Mesendoderm (in vitro differentiated cells): ENCODE measurements around the gene PIK3CB.
"Not testable (repeated sequence)": the region's sequence is repeated elsewhere in the genome, so short reads cannot be mapped to it uniquely, and the experiment has no call there.

Experiments
- DNase-seq: peaks from one replicate; pipeline ENCODE4 v3.0.0; 2013
- H2AK5ac ChIP-seq: 2 replicates; pipeline ENCODE4 v1.6.1; 2013; ENCODE audit warnings: low read length, inconsistent platforms
- H2BK120ac ChIP-seq: 2 replicates; pipeline ENCODE4 v1.6.1; 2013; ENCODE audit warnings: low read depth, mild to moderate bottlenecking, low read length, moderate library complexity, mixed read lengths
- H2BK15ac ChIP-seq: replicated peaks from 2 replicates; pipeline ENCODE4 v1.6.1; 2013; ENCODE audit warnings: low read depth, mild to moderate bottlenecking, moderate library complexity
- H2BK5ac ChIP-seq: 2 replicates; pipeline ENCODE4 v1.6.1; 2013; ENCODE audit warnings: low read length, inconsistent platforms
- H3K18ac ChIP-seq: 2 replicates; pipeline ENCODE4 v1.6.1; 2013; ENCODE audit warnings: mild to moderate bottlenecking, low read length, mixed read lengths
- H3K23ac ChIP-seq: one replicate; pipeline ENCODE4 v1.6.1; 2013; ENCODE audit warnings: low read length
- H3K27ac ChIP-seq: 2 replicates; pipeline ENCODE4 v1.5.1; 2013; ENCODE audit warnings: low read depth, mild to moderate bottlenecking, inconsistent platforms, low read length, moderate library complexity
- H3K27me3 ChIP-seq: 2 replicates; pipeline ENCODE4 v1.6.1; 2013; ENCODE audit warnings: low read length, control low read depth, mild to moderate bottlenecking, inconsistent platforms; ENCODE audit not compliant: insufficient read depth, poor library complexity
- H3K36me3 ChIP-seq: 2 replicates; pipeline ENCODE4 v1.6.1; 2013; ENCODE audit warnings: low read length, inconsistent platforms; ENCODE audit not compliant: control insufficient read depth, insufficient read depth
- H3K4ac ChIP-seq: one replicate; pipeline ENCODE4 v1.6.1; 2013; ENCODE audit warnings: low read depth, mild to moderate bottlenecking, low read length, moderate library complexity
- H3K4me1 ChIP-seq: 2 replicates; pipeline ENCODE4 v1.6.1; 2013; ENCODE audit warnings: low read depth, low read length, inconsistent platforms; ENCODE audit not compliant: control insufficient read depth
- H3K4me2 ChIP-seq: 2 replicates; pipeline ENCODE4 v1.6.1; 2013; ENCODE audit warnings: low read length
- H3K4me3 ChIP-seq: 2 replicates; pipeline ENCODE4 v1.5.1; 2013; ENCODE audit warnings: mild to moderate bottlenecking, low read length
- H3K56ac ChIP-seq: one replicate; pipeline ENCODE4 v1.6.1; 2013; ENCODE audit warnings: low read length
- H3K79me1 ChIP-seq: 2 replicates; pipeline ENCODE4 v1.6.1; 2013; ENCODE audit warnings: low read length, inconsistent platforms
- H3K79me2 ChIP-seq: 2 replicates; pipeline ENCODE4 v1.6.1; 2013; ENCODE audit warnings: mild to moderate bottlenecking, low read length; ENCODE audit not compliant: control insufficient read depth, insufficient read depth
- H3K9ac ChIP-seq: 2 replicates; pipeline ENCODE4 v1.6.1; 2013; ENCODE audit warnings: low read length, inconsistent platforms
- H4K5ac ChIP-seq: one replicate; pipeline ENCODE4 v1.6.1; 2013; ENCODE audit warnings: low read length
- H4K8ac ChIP-seq: one replicate; pipeline ENCODE4 v1.6.1; 2013; ENCODE audit warnings: low read depth, mild to moderate bottlenecking, control low read depth, low read length, moderate library complexity
- WGBS: extraction: QIAGEN DNeasy Blood & Tissue Kit; methylation state at CpG from one replicate; pipeline ENCODE4 v1.1.7; 2013; ENCODE audit warnings: low lambda C conversion rate, missing lambda C conversion rate; ENCODE audit not compliant: insufficient coverage; ENCODE audit errors: extremely low coverage; 5-methylcytosine and 5-hydroxymethylcytosine counted together

Gene PIK3CB

DNA sequence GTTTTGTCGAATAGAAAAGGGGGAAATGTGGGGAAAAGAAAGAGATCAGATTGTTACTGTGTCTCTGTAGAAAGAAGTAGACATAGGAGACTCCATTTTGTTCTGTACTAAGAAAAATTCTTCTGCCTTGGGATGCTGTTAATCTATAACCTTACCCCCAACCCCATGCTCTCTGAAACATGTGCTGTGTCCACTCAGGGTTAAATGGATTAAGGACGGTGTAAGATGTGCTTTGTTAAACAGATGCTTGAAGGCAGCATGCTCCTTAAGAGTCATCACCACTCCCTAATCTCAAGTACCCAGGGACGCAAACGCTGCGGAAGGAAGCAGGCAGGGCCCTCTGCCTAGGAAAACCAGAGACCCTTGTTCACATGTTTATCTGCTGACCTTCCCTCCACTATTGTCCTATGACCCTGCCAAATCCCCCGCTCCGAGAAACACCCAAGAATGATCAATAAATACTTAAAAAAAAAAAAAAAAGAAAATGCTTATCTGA lies 49.3 kb downstream of the PIK3CB start:
- not testable (repeated sequence) for H3K4me2 ChIP-seq, H3K4me3 ChIP-seq, H2BK15ac ChIP-seq, H3K4me1 ChIP-seq, H3K27ac ChIP-seq, H2AK5ac ChIP-seq, H3K56ac ChIP-seq, H3K79me2 ChIP-seq, H3K4ac ChIP-seq, H4K8ac ChIP-seq, H4K5ac ChIP-seq, H3K36me3 ChIP-seq, H3K79me1 ChIP-seq, H3K23ac ChIP-seq, H2BK5ac ChIP-seq, H2BK120ac ChIP-seq, DNase-seq, H3K27me3 ChIP-seq, H3K18ac ChIP-seq, H3K9ac ChIP-seq
- no CpG with 5 or more reads among the region's 7 CpGs for WGBS

DNA sequence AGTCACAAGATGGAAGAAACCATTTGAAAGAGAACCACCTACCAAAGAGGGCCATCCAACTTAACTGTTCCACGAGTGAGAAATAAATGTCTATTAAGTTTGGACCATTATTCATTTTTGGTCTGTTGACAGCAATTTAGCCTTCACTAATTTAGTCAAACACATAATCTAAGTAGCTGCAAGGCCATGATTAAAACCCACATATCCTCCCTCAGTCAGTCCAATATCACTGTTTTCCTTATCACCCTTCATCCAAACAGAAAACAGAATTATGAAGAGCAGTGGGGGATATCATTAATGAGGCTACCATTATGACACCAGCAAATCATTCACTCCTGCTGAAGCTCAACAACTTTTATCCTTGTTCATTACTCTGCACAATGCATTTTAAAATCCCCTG lies 52.0 kb downstream of the PIK3CB start:
- Histone ChIP-seq H3K23ac (no peak overlapping the region), H3K36me3 (no peaks in the 10 kb centered on the region)

DNA sequence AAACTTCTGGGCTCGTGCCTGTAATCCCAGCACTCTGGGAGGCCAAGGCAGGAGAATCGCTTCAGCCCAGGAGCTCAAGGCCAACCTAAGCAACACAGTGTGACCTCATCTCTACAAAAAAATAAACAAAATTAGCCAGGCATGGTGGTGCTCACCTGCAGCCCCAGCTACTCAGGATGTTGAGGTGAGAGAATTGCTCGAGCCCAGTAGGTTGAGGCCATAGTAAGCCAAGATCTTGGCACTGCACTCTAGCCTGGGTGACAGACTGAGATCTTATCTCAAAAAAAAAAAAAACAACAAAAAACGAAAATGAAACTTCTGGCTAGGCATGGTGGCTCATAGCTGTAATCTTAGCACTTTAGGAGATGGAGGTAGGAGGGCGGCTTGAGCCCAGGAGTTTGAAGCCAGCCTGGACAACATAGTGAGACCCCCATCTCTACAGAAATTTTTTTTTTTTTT lies 53.7 kb downstream of the PIK3CB start:
- no peaks in the 10 kb centered on the region for H3K4me1 ChIP-seq
- H3K36me3 ChIP-seq: no peaks in the 10 kb centered on the region
- DNase-seq: no peak
- no peak overlapping the region for H2BK15ac ChIP-seq
- no peak overlapping the region for H3K23ac ChIP-seq
- no peak overlapping the region for H2AK5ac ChIP-seq
- peaks cover 14% of the 10 kb centered on the region for H3K79me2 ChIP-seq
- no peak overlapping the region for H2BK5ac ChIP-seq
- no peak overlapping the region for H2BK120ac ChIP-seq
- H3K79me1 ChIP-seq: peaks cover 15% of the 10 kb centered on the region
- no peak overlapping the region for H3K9ac ChIP-seq
- no peak overlapping the region for H3K56ac ChIP-seq
- WGBS: no CpG with 5 or more reads among the region's 5 CpGs
- H3K4me3 ChIP-seq: no peak overlapping the region
- H3K18ac ChIP-seq: no peak overlapping the region
- no peak overlapping the region for H3K4me2 ChIP-seq
- no peak overlapping the region for H4K8ac ChIP-seq
- no peaks in the 10 kb centered on the region for H3K27me3 ChIP-seq
- no peak overlapping the region for H3K4ac ChIP-seq
- H4K5ac ChIP-seq: no peak overlapping the region
- H3K27ac ChIP-seq: no peak overlapping the region

More for the DNA sequence above, 52.0 kb downstream of the PIK3CB start:
- Histone ChIP-seq H2BK120ac (no peak overlapping the region), H3K4me2 (no peak overlapping the region), H2AK5ac (no peak overlapping the region), H3K79me2 (peaks cover 12% of the 10 kb centered on the region), H4K5ac (no peak overlapping the region), H2BK15ac (no peak overlapping the region), H3K56ac (no peak overlapping the region), H3K79me1 (peaks cover 12% of the 10 kb centered on the region), H3K4me1 (no peaks in the 10 kb centered on the region), H4K8ac (no peak overlapping the region), H3K9ac (no peak overlapping the region), H3K27ac (no peak overlapping the region), H3K18ac (no peak overlapping the region), H3K4ac (no peak overlapping the region), H3K4me3 (no peak overlapping the region), H3K27me3 (no peaks in the 10 kb centered on the region), H2BK5ac (no peak overlapping the region)
- no CpG with 5 or more reads among the region's 1 CpG for WGBS
- no peak for DNase-seq

DNA sequence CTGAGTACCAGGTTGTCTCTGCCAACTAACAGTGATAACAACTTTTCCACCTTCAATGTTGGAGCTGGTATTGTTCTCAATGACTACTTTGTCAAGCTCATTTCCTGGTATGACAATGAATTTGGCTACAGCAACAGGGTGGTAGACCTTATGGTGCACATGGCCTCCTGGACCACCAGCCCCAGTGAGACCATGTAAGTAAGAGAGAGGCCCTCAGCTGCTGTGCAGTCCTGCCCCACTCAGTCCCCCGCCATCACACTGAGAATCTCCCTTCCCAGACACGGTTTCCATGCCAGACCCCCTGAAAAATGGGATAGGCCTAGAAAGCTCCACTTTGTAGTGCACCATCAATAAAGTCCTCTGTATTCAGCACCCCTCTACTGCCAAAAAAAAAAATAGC lies 56.1 kb downstream of the PIK3CB start:
- Histone ChIP-seq H2BK15ac (no peak overlapping the region), H2BK120ac (no peak overlapping the region), H3K23ac (no peak overlapping the region), H3K79me1 (peaks cover 19% of the 10 kb centered on the region), H3K18ac (no peak overlapping the region), H3K79me2 (peaks cover 19% of the 10 kb centered on the region), H3K4me3 (no peak overlapping the region), H3K4me1 (no peaks in the 10 kb centered on the region), H3K27ac (no peak overlapping the region), H3K4me2 (no peak overlapping the region), H3K56ac (no peak overlapping the region), H2AK5ac (no peak overlapping the region), H3K4ac (no peak overlapping the region), H3K27me3 (no peaks in the 10 kb centered on the region), H2BK5ac (no peak overlapping the region), H4K8ac (no peak overlapping the region), H3K9ac (no peak overlapping the region), H4K5ac (no peak overlapping the region), H3K36me3 (no peaks in the 10 kb centered on the region)
- no CpG with 5 or more reads among the region's 2 CpGs for WGBS
- no peak for DNase-seq

DNA sequence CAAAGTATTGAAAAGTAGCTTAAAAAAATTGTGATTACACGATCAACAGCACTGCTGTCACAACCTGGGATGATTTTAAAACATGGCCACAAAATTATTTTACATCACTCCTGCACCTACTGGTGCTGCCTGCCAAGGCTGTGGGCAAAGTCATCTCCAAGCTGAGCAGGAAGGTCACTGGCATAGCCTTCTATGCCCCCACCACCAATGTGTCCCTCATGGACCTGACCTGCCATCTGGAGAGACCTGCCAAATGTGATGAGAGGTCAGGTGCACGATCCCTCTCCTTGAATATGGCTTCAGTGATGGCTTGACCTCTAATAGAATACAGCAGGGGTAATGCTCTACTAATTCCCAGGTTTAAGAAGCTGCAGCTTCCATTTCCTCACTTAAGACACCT lies 57.8 kb downstream of the PIK3CB start:
- H2BK120ac ChIP-seq: no peak overlapping the region
- no peaks in the 10 kb centered on the region for H3K36me3 ChIP-seq
- no peak overlapping the region for H3K23ac ChIP-seq
- peaks cover 16% of the 10 kb centered on the region for H3K79me1 ChIP-seq
- H3K9ac ChIP-seq: no peak overlapping the region
- no peak overlapping the region for H3K18ac ChIP-seq
- H3K27ac ChIP-seq: no peak overlapping the region
- no peak overlapping the region for H3K4me3 ChIP-seq
- H3K4me1 ChIP-seq: no peaks in the 10 kb centered on the region
- H3K56ac ChIP-seq: no peak overlapping the region
- no peak overlapping the region for H4K5ac ChIP-seq
- WGBS: no CpG with 5 or more reads among the region's 2 CpGs
- peaks cover 17% of the 10 kb centered on the region for H3K79me2 ChIP-seq
- H2BK15ac ChIP-seq: no peak overlapping the region
- DNase-seq: no peak
- no peak overlapping the region for H2BK5ac ChIP-seq
- H3K4me2 ChIP-seq: no peak overlapping the region
- no peaks in the 10 kb centered on the region for H3K27me3 ChIP-seq
- no peak overlapping the region for H4K8ac ChIP-seq
- no peak overlapping the region for H3K4ac ChIP-seq
- H2AK5ac ChIP-seq: no peak overlapping the region

DNA sequence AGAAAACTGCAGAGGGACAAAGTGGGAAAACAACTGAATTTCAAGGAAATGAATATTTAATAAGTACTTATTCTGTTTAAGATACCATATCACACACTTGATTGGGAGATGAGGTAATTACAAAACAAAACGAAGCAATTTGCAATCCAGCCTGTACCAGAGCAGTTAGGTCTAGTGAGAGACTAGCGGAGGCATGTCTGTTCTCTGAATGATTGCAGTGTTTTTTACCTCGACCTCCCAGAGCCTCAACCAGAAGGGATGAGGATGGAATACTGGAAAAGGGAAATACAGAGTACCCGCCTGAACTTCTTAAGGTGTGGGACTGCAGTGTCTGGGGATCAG lies 59.5 kb downstream of the PIK3CB start:
- Histone ChIP-seq H2BK120ac (no peak overlapping the region), H3K9ac (no peak overlapping the region), H3K4me1 (no peaks in the 10 kb centered on the region), H3K27ac (no peak overlapping the region), H3K56ac (no peak overlapping the region), H3K27me3 (no peaks in the 10 kb centered on the region), H2BK5ac (no peak overlapping the region), H3K79me1 (peaks cover 14% of the 10 kb centered on the region), H2AK5ac (no peak overlapping the region), H3K4me2 (no peak overlapping the region), H3K36me3 (no peaks in the 10 kb centered on the region), H2BK15ac (no peak overlapping the region), H3K4ac (no peak overlapping the region), H4K5ac (no peak overlapping the region), H3K23ac (no peak overlapping the region), H3K18ac (no peak overlapping the region), H3K79me2 (peaks cover 14% of the 10 kb centered on the region), H3K4me3 (no peak overlapping the region), H4K8ac (no peak overlapping the region)
- no peak for DNase-seq
- WGBS: no CpG with 5 or more reads among the region's 4 CpGs
